Panc1 (cell line): ENCODE measurements around the gene SECISBP2.

ENCODE experiments used
- CTCF ChIP-seq: fragments of 450-650 bp; IDR thresholded peaks from 2 replicates; pipeline ENCODE4 v1.5.1; 2017; ENCODE audit warnings: mild to moderate bottlenecking
- SIN3A ChIP-seq: IDR thresholded peaks from 2 replicates; pipeline ENCODE4 v1.6.1; 2012; ENCODE audit warnings: low read depth, mild to moderate bottlenecking, low read length, moderate library complexity, borderline replicate concordance; ENCODE audit not compliant: insufficient read depth
- TCF7L2 ChIP-seq: IDR thresholded peaks from 2 replicates; pipeline ENCODE4 v1.6.1; 2011; ENCODE audit warnings: mild to moderate bottlenecking, low read depth, low read length, inconsistent platforms

GRCh38 chr9:89384783-89385182, 66.5 kb downstream of the SECISBP2 start:
- TF ChIP-seq CTCF (no peak), TCF7L2 (no peak), SIN3A (no peak)
